GM19099 (cell line): Measurements from ENCODE around the gene GADD45GIP1.

Experiments used
- POLR2A ChIP-seq: IDR thresholded peaks from 3 replicates; pipeline ENCODE4 v1.6.1; 2011; ENCODE audit warnings: low read depth; ENCODE audit not compliant: insufficient read length; ENCODE audit errors: extremely low read depth

The GADD45GIP1 gene

GRCh38 chr19:12918253-12918652 is 38.8 kb downstream of the GADD45GIP1 start:
- no peak for TF ChIP-seq POLR2A

DNA sequence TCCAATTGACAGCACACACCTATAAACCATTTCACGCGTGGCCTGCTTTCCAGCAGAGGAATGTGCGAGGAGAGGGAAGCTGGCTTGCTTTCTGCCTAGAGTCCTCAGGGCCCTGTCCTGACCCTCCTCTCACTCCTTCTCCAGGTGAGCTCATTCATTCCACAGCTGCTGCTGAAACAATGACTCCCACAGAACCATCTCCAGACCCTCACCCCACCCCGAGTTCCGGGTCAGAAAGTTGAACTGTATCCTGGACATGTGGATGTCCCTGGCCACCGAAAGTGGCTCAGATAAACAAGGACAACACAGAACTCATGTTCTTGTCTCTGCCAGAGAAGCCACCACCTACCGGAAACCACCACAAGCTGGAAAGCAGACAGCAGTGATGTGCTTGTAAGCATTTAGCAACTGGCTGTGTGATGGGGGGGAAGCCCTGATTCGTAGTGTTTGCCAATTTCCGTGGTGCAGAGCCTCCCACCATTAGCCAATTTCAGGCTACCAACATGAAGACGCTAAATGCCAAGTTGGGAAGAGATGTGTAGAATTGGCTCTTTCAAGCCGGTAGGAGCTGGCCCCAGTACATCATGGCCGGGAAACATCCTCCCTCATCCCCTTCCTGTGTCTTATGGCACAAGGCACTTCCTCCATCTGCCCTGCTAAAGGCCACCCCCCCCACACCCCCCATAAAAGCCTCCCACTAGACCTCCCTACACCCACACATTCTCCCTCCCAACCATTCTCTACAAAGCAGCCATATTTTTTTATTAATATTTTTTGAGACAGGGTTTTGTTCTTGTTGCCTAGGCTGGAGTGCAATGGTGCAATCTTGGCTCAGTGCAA is 43.0 kb downstream of the GADD45GIP1 start:
- no peak for TF ChIP-seq POLR2A

DNA sequence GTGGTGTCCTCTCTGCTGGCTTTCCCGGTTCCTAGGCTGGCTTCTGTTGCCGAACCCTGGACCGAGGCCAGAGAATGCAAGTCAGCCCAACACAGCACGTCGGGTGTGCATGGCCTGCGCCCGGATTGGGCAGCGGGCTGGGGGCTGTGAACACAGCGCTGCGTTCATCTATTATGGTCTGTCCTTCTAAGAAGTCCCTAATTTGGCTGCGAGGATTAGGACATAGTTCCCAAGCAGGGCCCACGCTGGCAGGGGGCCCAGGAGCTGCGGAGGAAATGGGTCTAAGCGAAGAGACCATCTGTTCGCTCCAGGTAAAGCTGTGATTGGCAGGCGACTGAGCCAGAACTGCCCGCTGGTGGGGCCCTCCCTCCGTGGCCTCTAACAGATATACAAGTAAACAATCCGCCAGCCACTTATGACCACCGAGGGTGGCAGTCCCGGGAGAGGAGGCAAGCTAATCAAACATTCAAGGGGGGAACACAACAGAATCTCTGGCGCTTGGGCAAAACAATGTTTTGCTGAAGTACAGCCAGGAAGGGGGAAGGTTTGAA is 43.9 kb downstream of the GADD45GIP1 start:
- TF ChIP-seq POLR2A: no peak

GRCh38 chr19:12912571-12912970 is 44.5 kb downstream of the GADD45GIP1 start:
- TF ChIP-seq POLR2A: no peak

DNA sequence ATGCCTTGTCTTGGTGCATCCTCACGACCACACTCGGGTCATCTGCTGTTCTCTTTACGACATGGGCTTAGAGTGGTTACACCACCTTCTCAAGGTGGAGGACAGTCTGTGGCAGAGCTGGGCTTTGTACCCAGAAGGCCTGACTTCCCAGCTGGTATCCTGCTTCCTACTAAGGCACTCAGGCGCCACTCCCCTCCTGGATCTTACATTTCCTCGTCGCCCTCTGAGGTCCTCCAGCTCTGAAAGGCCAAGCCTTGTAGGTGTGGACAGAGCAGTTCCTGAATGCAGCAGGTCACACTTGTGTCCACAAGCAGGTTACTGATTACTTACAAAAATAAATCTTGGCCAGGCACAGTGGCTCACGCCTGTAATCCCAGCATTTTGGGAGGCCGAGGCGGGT is 49.9 kb downstream of the GADD45GIP1 start:
- TF ChIP-seq POLR2A: no peak
